ENCODE data around the gene SYNGR3.

GRCh38 chr16:1968146-1968953 lies 21.4 kb upstream of the SYNGR3 start:
- TF ChIP-seq POLR2A (IDR thresholded peaks at IDR 0.05; ENCODE audit: low read depth, low read length) (no peak), POLR2AphosphoS5 (IDR thresholded peaks at IDR 0.05; ENCODE audit: low read depth, low read length) (no peak), TAF1 (IDR thresholded peaks at IDR 0.05; ENCODE audit: low read depth, low read length) (no peak), PAX5 (IDR thresholded peaks at IDR 0.05; ENCODE audit: insufficient read depth, low read length, severe bottlenecking) (no peak), POU2F2 (IDR thresholded peaks at IDR 0.05; ENCODE audit: low read depth, low read length) (no peak)

Measured in GM12891 (cell line).